NCI-H1417 (cell line): ENCODE data around the gene ENOX1.

Source experiments
- DNase-seq, 3 experiments: peaks; one replicate each; lab custom pipeline; 2025; lab: John Stamatoyannopoulos, UW

Gene ENOX1

DNA sequence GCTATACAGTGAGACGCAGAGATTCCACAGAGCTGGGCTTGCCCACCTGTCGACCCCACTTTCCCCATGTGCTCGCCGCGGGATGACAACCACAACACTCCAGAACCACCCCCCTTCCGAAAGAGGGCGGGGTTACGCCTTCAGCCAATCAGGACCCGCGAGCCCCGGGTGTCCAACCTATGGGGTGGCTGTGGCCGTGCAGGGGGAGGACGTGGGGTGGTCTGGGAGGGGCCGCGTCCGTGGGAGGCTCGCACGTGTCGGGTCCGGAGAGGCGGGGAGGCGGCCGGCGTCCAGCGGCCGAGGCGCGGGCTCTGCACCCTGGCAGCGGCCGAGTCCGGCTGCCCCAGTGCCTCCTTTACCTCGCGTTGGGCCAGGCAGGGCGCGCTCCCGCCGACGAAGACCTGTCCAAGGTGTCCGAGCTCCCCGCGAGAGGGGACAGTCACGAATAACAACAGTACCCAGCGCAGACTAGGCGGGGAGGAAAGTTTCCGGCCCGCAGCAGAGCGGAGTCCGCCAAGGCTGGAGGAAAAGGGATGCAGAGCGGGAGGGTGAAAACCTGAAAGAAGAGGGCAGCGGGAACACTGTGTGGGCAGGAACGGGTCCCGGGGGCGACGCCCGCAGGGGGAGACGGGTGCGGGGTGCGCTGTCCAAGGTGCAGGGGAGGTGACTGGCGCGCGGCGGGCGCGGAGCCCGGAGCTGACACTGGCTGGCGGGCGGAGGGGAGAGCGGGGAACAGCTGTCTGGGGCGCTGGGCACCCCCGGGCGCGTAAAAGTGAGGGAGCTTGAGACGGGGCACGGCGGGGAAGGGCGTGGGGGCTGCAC, 911 bp downstream of the ENOX1 start:
- peak; percentile 77 to 87 (median 84) for DNase-seq

- peak in 2 of 3 experiments; percentile 64 to 83 for DNase-seq
Measured at GRCh38 chr13:43785261-43785649, 1.5 kb downstream of the ENOX1 start.

DNA sequence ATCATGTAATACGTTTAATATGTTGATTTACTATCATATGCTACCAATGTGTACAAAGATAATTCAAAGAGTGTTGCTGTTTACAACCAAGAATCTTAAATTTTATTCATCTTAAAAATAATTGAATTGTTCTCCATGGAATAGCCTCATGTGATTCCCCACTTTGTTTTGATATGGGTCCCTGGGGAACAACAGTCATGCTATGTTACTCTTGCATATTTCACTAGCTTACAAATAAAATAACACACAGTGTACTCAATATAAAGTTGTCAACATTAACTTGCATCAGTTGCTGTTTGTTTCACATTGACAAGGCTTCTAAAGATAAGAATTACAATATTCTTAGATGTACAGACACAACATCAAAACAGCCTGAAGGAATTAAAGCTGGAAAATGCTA, 2.3 kb downstream of the ENOX1 start:
- DNase-seq: peak in 2 of 3 experiments; percentile 13 to 36

DNA sequence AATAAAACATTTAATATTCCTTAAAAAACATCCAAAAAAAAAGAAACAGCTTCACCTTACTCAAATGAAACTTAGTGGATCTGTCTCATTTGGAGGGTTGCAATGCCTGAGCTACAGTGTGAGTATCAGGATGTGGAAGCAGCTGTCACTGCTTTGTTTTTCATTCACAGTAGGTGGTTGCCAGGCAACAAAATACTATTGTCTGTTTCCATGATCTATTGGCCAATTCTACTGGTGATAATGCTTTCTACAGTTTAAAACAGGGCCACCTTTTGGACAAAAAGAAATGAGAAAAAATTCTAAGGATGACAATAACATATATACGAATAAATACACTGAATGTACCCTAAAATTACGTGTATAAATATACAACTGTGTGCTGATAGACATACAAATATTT, 3.0 kb downstream of the ENOX1 start:
- DNase-seq: peak; percentile 49 to 86 (median 77)

- peak in 1 of 3 experiments; percentile 15 for DNase-seq
Measured at GRCh38 chr13:43782686-43783085, 4.1 kb downstream of the ENOX1 start.

DNA sequence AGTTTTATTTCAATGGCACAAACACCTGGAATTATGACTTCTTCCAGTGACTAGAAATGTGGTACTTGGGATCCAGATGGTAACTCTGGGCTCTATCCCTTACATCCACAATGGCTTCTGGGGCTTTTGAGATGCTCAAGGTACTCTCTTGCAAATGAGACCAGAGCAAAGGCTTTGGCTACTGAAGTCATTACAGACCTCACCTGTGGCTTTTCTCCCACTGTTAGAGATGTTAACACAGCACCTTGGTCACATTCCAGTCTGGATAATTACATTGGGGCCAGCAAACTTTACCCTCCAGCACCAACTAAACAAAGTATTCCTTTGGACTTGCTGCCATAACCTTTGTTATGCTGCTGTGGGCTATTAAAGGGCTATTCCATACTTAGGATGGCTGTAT, 6.1 kb downstream of the ENOX1 start:
- no peak for DNase-seq

DNA sequence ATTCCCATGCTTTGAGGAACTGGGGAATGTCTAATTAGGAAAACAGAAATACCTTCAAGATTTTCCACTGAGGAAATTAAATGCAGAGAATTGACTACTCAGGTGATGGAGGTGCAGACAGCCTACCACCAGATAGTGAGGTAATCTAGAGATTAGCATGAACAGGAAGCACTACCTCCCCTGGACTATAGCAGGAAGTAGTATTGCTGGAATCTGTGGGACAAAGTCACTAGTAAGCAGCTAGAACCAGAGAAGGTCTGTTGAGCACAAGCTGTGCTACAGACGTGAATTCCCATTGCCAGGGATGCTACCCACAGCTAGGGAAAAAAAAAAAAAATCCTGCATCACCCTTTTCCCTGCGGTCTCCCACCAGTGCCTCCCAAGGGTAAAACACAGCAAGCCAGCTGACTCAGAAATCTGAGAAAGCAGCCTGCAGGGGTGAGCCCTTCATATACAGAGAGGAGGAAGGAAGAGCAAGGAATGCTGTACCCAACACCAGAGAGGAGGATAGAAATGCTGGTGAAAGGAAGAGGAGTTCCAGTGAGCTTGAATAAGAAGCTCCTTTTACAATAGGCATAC, 10.2 kb downstream of the ENOX1 start:
- DNase-seq: no peak

GRCh38 chr13:43776006-43776405, 10.8 kb downstream of the ENOX1 start:
- DNase-seq: no peak

DNA sequence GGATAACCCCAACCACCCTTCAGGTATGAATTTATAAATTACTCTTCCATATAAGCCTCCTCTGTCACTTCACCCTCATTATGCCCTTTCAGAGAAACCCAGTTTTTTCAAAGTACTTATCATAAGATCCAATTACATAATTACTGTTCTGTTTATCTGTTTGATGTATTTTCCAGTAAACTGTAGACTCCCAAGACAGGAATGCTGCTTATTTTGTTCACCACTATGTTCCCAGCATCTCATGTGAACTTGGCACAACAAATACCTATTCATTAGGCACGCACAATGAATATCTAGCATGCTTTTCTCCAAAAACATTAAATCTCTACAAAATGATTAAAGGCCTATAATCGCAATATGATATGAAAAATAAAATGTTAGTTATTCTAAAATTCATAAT, 13.2 kb downstream of the ENOX1 start:
- no peak for DNase-seq

DNA sequence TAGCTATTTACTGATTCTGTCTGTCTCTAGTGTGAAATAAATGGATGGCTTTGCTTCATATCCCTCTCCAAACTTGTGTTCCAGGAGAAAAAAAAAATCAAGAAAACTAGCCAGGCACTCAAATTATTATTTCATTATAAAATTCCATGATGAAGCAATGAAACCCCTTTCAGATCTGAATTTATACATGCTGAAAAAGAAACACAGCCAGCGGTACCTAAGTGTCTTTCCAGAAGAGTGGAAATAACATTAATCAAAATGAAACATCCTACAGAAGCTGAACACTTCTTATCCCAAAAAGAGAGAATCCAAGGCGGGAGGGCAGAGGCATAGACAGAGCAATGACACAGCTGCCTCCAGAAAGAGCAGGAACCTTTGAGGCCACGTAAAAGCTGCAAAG, 15.9 kb downstream of the ENOX1 start:
- no peak for DNase-seq

DNA sequence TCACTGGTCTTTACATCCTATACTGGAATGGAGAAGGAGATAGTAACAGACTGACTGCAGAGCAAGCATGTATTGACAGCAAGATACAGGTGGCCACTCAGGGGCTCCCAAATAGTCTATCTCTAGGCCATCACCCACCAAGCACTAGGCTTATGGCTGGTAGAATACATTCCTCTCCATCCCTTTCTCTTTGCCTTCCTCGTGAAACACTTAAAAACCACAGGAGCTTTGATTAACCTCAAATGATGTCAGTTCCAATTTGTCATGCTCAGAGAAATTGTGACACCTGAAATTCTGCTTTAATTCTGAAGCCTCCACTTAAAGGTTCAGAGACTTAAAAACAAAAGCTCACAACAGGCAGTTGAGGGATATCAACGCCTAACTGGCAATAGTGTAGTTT, 17.2 kb downstream of the ENOX1 start:
- DNase-seq: peak in 2 of 3 experiments; percentile 19 to 72

- peak in 2 of 3 experiments; percentile 40 to 83 for DNase-seq
Measured at GRCh38 chr13:43767341-43767931, 19.3 kb downstream of the ENOX1 start.

- peak in 2 of 3 experiments; percentile 71 to 73 for DNase-seq
Measured at GRCh38 chr13:43766725-43767124, 20.0 kb downstream of the ENOX1 start.

DNA sequence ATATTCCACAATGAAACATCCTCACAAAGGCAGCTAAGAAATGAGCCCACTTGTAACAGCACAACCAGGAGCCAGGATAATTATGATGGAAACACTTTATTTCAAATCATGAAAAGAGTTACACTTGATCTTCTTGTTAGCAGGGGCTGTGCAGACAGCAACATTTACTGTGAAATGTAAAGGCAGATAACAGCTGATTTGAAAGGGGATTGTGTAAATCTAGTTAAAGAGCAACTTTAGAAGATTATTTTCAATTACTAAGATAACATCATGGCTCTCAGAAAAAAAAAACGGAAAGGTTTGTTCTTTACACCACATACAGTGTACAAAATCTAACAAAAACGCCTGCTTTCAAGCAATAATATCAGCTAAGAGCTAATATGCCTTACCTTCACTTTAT, 22.4 kb downstream of the ENOX1 start:
- no peak for DNase-seq

- no peak for DNase-seq
Measured at GRCh38 chr13:43763143-43763759, 23.5 kb downstream of the ENOX1 start.

DNA sequence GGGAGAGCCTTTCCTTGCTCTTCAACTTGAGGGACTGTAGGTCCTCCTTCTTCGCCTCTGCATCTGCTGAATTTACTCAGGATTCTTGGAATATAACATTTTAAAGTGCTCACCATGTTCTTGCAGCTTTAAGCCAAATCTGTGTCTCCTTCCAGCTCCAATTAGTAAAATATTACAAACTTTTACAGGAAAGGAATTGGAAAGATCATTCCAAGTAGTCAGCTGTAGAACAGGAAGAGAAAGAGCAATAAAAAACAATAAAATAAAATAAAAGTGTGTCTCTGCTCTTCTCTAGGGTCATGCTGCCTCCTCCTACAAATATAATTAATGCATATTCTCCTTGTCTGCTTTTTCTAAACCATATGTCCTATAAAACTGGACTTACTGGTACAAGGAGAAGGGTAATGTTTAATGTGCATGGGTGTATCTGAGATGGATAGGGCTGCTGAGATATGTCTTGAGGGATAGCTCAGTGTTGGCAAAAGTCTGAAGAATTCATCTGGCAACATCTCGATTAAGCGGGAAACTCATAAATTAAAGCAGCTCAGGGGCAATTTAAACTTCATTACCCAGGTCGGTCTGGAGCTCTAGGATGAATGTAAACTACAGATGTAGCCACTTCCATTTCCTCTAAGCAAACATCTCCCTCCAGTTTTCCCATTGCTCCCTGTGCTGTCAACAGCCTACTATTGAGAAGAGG, 25.0 kb downstream of the ENOX1 start:
- DNase-seq: peak in 1 of 3 experiments; percentile 29

- no peak for DNase-seq
Measured at GRCh38 chr13:43760257-43760656, 26.5 kb downstream of the ENOX1 start.

DNA sequence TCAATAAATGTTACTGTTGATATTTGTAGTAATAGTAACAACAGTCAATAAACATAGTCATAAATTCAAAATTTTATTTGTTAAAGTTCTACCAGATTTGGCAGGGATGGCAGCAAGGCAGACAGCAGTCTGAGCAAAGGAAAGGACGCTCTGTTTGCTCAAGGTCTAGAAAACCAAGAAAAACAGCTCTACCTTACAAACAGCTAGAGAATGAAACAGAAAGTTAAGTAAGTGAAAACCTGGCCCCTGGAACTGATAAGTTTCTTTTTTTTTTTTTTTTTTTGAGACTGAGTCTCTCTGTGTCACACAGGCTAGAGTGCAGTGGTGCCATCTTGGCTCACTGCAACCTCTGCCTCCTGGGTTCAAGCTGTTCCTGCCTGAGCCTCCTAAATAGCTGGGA, 27.9 kb downstream of the ENOX1 start:
- DNase-seq: no peak

DNA sequence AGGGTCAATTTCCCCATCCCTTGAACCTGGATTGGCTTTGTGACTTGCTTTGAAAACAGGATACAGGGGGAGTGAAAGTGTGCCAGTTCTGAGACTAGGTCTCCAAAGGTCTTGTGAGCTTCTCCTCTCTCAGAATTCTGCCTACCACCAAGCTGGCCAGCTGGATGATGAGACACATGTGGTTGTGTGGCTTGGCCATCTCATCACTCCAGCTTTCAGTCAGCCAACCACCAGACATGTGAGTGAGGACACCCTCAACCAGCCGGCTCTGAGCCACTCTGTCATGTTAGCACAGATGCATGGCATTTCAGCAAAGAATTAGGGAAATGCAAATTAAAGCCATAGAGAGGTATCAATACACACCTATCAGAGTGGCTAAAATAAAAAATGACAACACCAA, 29.5 kb downstream of the ENOX1 start:
- no peak for DNase-seq

- no peak for DNase-seq
Measured at GRCh38 chr13:43755844-43756243, 30.9 kb downstream of the ENOX1 start.

DNA sequence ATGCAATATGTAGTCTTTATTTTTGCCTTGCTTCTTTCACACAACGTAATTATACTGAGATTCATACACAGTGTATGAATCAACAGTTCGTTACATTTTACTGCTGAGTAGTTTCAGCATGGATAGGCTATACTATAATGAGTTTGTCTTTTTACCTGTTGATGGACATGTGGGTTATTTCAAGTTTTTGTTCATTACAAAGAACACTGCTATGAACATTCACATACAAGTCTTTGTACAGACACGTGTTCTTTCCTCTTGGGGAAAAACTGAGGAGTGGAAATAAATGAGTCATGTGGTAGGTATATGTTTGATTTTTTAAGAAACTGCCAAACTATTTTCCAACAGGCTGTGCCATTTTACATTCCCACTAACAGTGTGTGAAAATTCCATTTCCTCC, 35.1 kb downstream of the ENOX1 start:
- no peak for DNase-seq

GRCh38 chr13:43749503-43749902, 37.3 kb downstream of the ENOX1 start:
- DNase-seq: peak; percentile 15 to 82 (median 60)
